ENCODE results near the gene SPTSSA.
A peak's percentile ranks its signal among the peaks of the same experiment; 100 is the strongest.
"Not testable (repeated sequence)": the region's sequence is repeated elsewhere in the genome, so short reads cannot be mapped to it uniquely, and the experiment has no call there.

Gene SPTSSA, protein sequence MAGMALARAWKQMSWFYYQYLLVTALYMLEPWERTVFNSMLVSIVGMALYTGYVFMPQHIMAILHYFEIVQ

DNA sequence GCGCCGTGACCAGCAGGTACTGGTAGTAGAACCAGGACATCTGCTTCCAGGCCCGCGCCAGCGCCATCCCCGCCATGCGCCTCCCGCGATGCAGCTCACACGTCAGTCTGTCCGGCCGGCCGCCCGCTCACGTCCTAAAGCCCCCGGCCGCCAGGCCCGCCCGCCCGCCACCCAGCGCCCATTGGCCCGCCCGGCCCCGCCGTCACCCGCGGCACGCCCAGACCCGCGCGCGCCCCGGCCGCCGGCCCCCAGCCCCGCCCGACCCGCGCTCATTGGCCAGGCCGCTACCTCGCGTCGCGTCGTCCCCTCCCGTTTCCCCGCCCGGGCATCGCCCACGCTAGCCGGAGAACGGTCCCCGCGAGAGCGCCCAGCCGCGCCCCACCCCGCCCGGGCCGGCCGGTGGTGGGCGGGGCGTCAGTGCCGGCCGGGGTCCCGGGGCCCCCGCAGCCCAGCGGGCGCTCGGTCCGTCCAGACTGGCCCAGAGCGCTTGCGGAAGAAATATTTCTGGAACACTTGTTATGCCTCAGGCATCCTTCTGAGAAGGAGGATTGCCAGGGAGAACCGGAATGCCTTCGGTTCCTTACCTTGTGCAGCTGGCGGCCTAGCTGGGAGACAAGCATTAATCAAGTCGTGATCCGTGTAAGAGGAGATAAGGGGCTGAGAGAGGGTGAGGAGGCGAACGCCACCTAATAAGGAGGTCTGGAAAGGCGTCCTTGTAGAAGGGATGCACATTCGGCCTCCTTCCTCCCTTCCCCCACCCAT lies at the start of gene SPTSSA:
Gene SPTSSA (minus strand): TSS at position 109 of the 762 bp plus-strand sequence. CDS start 33 bp downstream, at position 76.
- DNase-seq: peak; percentile 73

DNA sequence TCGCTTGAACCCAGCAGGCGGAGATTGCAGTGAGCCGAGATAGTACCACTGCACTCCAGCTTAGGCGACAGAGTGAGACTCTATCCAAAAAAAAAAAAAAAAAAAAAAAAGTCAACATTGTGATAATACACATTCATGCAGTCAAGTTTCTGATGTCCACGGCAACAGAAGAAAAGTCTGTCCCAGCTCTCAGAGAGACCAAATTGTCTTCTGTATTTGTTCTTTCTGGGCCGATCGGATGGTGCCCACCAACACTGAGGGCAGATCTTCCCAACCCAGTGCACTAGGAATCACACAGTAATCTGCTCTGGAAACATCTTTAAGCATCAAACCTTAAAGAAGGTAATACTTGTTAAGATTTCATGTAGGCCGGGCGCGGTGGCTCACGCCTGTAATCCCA lies 45.8 kb upstream of the SPTSSA start:
- no peak for DNase-seq

DNA sequence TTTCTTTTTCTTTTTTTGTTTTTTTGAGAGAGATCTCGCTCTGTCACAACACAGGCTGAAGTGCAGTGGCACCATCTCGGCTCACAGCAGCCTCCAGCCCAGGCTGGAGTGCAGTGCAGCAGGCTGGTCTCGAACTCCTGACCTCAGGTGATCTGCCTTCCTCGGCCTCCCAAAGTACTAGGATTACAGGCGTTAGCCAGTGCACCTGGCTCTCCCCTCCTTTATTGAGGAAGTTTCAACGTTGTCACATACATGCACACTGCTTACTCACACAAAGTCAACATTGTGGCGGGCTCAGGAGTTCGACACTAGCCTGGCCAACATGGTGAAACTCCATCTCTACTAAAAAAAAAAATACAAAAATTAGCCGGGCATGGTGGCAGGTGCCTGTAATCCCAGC lies 45.4 kb upstream of the SPTSSA start:
- DNase-seq: no peak

DNA sequence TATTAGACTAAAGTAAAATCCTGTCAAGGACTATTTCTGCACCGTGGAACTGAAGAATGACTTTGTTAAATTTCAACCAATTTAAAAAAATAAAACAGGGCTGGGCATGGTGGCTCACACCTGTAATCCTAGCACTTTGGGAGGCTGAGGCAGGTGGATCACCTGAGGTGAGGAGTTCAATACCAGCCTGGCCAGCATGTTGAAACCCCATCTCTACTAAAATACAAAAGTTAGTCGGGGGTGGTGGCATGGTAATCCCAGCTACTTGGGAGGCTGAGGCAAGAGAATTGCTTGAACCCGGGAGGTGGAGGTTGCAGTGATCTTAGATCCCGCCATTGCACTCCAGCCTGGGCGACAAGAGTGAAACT lies 43.1 kb upstream of the SPTSSA start:
- DNase-seq: not testable (repeated sequence)

DNA sequence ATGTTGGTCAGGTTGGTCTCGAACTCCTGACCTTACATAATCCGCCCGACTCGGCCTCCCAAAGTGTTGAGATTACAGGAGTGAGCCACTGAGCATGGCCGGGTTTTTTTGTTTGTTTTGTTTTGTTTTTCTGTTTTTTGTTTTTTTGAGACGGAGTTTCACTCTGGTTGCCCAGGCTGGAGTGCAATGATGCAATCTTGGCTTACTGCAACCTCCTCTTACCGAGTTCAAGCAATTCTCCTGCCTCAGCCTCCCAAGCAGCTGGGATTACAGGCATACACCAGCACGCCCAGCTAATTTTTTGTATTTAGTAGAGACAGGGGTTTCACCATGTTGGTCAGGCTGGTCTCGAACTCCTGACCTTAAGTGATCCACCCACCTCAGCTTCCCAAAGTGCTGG lies 42.0 kb upstream of the SPTSSA start:
- DNase-seq: not testable (repeated sequence)

DNA sequence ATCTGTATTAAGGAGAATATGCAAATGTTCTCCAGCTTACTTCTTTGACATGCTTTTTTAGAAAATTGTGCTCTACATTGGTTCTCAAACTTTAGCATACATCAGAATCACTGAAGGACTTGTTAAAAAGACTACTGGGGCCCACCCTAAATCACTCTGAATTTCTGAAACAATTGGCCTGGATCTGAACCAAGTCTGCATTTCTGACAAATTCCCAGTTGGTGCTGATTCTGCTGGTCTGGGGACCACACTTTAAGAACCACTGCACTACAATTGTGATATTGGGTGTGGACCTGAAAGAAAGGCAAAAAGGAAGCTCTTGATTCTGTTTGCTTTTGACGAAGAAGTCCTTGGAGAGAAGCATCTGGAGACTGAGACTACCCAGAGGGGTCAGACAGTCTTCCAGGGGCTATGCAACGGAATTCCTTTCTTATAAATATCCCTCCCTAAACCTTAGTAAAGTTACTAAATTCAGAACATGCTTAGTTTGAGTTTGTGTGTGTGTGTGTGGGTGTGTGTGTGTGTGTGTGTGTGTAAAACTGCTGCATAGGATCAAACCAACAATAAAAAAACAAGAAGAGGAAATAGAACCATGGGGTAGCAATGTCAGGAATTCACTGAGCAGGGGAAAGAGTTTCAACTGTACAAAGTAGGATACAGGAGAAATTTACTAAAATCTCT lies 40.6 kb upstream of the SPTSSA start:
- DNase-seq: no peak

DNA sequence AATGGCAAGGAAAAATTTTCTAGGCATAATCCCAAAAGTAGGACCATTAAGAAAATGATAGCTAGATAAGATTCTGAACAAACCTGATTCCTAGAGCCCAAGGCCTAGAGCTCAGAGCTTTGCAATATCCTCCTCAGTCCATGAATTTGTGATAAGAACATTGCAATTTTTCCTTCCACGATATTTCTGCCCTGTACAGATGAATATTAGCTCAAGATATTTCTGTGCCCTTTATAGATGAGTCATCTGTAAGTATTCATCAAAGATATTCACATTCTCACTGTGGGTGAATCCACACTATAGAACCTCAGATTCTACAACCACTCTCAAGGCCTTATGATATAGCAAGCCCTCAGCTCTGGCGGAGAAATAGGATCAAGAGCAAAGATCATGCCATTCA lies 40.0 kb upstream of the SPTSSA start:
- DNase-seq: no peak

DNA sequence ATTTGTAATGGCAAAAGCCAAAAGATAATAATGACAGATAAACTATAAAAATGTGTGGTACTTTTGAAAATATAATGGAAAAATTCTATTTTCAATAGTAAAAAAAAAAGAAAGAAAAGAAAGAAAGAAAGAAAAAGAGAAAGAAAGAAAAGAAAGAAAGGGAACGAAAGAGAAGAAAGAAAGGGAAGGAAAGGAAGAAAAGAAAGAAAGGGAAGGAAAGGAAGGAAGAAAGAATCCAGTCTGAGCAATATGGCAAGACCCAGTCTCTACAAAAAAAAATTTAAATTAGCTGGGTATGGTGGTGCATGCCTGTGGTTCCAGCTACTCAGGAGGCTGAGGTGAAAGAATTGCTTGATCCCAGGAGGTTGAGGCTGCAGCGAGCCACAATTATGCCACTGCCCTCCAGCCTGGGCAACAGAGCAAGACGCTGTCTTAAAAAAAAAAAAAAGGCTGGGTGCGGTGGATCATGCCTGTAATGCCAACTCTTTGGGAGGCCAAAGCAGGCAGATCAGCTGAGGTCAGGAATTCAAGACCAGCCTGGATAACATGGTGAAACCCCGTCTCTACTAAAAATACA lies 39.1 kb upstream of the SPTSSA start:
- no peak for DNase-seq

DNA sequence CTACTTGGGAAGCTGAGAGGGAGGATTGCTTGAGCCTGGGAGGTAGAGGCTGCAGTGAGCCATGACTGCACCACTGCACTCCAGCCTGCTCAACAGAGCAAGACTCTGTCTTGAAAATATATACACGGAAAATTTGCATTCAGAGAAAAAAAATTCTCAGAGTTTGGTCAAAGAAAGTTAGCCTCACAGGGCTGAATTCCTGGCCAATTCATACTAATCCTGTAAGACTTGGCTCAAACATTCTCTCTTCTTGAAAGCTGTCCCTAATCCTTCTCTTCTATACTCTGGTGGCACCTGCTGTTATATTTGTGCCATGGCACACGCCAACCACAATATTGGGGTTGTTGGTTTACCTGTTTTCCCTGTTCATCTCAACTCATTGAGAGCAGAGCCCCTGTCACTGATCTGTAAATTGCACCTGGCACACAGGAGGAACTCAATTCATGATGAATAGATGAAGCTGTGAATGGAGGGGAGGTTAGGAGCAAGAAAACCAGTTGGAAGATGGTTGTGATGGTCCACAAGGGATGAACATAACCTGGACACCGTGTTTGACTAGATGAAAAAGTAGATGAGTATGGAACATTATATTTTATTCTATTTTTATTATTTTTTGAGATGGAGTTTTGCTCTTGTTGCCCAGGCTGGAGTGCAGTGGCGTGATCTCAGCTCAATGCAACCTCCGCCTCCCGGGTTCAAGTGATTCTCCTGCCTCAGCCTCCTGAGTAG lies 36.8 kb upstream of the SPTSSA start:
- no peak for DNase-seq

DNA sequence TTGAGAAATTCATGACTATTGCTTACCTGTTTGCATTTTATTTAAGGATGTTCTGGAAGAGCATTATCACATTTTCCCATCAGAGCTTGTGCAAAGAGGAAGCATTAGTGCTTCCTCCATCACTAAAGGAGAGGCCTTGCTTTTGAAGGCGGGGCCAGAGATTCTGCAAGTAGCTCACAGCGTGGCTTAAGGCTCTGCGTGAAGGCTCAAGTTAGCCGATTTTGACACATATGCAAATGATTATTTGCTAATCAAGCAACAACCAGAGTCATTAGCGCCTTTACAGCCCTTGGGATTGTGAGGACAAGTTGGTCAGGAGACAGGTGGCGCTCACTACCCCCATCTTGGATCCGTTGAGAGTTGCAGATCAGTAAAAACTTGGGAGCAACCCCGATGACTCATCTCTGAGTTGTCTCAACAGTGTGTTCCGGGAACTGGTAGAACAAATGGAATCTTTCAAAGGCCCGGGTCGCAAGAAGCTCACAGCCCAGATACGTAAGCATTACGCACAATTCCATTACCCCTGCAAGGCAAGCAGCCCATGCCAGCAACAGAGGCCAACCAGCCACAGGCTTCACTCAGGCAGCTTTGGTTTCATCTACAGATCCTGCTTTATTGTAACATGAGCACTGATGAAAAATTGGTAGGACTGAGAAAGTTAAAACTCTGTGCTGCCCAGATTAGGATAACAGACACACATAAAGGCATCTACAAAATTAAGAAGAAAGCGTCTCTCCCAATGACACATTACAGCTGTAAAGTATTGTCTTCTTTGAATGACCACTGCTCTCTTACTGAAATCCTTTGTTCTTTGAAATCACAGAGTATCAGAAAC lies 34.9 kb upstream of the SPTSSA start:
- no peak for DNase-seq

DNA sequence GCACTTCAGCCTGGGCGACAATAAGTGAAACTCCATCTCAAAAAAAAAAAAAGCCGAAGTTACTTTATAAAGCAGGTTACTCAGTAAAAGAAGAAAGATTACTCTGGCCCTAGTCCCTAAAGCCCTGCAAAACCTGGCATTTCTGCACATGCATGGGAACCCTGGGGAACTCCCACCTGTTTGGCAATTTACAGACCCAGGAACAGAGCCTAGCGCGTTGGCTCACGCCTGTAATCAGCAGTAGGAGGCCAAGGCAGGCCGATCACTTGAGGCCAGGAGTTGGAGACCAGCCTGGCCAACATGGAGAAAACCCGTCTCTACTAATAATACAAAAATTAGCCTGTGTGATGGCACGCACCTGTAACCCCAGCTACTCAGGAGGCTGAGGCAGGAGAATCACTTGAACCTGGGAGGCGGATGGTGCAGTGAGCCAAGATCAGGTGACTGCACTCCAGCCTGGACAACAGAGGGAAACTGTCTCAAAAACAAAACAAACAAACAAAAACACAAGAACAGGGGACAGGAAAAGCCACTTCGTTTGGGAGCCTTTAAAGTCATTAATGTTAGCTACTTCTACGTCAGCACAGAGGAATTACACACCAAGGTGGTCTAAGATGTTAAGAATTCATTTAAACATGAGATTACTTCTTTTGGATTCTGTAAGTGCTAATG lies 34.1 kb upstream of the SPTSSA start:
- no peak for DNase-seq

DNA sequence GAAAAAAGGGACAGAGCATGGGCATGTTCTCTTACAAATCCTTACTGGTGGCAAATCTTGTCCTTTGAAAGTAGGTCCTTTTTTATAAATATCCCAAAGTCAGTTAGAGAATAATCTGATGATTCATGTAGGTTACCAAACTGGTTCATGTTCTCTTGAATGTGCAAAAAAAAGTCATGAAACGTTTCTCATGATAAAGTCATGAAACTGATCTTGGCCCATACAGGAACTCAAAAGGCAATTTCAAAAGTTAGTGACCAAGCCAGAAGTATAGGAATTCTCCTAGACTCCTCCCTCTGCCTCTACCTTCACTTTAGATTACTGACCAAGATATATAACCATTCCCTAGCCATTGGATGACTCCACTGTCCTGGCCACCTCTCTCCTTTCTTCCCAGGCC lies 27.3 kb upstream of the SPTSSA start:
- DNase-seq: no peak

DNA sequence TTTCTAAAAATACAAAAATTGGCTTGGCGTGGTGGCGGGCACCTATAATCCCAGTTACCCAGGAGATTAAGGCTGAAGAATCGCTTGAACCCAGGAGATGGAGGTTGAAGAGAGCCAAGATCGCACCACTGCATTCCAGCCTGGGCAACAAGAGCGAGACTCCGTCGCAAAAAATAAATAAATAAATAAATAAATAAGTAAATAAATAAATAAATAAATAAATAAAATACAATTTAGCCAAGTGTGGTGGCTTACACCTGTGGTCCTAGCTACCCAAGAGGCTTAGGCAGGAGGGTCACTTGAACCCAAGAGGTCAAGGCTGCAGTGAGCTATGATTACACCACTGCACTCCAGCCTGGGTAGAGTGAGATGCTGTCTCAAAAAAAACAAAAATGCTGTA lies 26.5 kb upstream of the SPTSSA start:
- DNase-seq: no peak

DNA sequence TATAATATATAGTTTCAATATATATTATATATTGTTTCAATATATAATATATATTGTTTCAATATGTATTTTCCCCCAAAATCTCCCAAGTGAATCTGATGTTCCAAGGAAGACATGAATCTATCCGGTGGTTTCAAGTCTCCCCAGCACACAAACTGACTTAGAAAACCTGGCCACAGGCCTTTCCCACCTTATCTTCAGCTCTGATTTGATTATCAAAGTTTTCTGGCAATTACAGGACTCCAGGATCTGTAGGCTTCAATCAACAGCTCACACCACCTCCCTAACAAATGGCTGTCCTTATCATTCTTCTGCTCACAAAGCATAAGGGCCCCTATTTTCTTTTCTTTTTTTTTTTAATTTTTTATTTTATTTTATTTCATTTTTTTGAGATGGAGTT lies 22.7 kb upstream of the SPTSSA start:
- DNase-seq: no peak

DNA sequence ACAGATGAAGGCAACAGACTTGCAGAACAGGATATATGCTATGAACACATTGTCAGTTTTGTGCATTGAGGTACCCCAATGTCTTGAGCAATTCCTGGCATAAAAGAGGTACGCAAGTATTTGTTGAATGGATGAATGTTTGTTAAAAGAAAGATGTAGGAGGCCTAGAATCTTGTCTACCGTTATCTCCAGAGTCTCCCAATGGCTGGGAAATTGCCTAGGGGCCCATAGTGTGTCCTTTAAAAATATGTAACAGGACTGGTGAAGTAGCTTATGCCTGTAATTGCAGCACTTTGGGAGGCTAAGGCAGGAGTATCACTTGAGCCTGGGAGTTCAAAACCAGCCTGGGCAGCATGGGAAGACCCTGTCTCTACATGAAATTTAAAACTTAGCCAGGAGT lies 20.4 kb upstream of the SPTSSA start:
- DNase-seq: no peak

DNA sequence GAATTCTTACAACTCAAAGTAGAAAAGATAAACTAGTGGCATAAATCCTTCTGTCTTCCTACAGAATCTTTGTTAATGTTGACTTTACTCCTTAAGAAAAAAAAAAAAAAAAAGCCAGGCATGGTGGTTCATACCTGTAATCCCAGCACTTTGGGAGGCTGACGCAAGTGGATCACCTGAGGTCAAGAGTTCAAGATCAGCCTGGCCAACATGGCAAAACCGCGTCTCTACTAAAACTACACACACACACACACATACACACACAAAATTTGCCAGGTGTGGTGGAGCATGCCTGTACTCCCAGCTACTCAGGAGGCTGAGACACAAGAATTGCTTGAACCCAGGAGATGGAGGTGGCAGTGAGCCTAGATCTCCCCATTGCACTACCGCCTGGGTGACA lies 17.7 kb upstream of the SPTSSA start:
- no peak for DNase-seq

DNA sequence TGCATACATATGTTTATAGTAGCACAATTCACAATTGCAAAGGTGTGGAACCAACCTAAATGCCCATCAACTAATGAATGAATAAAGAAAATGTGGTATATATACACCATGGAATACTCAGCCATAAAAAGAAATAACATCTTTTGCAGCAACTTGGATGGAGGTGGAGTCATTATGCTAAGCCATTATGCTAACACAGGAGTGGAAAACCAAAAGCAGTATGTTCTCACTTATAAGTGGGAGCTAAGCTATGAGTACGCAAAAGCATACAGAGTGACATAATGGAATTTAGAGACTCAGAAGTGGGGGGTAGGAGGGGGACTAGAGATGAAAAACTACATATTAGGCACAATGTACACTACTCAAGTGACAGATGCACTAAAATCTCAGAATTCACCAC lies 16.2 kb upstream of the SPTSSA start:
- DNase-seq: no peak

DNA sequence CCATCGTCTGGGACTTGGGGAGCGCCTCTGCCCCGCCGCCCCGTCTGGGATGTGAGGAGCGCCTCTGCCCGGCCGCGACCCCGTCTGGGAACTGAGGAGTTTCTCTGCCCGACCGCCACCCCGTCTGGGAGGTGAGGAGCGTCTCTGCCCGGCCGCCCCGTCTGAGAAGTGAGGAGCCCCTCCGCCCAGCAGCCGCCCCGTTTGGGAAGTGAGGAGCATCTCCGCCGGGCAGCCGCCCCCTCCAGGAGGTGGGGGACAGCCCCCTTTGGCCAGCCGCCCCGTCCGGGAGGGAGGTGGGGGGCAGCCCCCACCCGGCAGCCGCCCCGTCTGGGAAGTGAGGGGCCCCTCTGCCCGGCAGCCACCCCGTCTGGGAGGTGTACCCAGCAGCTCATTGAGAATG lies 14.0 kb upstream of the SPTSSA start:
- not testable (repeated sequence) for DNase-seq

DNA sequence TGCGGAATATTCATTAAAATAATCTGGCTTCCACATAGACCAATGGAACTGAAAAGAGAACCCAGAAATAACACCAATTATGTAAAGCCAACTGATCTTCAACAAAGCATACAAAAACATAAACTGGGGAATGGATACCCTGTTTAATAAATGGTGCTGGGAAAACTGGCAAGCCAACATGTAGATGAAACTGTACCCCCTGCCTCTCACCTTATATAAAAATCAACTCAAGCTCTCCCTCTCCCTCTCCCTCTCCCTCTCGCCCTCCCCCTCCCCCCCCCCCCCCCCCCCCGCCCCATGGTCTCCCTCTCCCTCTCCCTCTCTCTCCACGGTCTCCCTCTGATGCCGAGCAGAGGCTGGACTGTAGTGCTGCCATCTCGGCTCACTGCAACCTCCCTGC lies 13.1 kb upstream of the SPTSSA start:
- no peak for DNase-seq

DNA sequence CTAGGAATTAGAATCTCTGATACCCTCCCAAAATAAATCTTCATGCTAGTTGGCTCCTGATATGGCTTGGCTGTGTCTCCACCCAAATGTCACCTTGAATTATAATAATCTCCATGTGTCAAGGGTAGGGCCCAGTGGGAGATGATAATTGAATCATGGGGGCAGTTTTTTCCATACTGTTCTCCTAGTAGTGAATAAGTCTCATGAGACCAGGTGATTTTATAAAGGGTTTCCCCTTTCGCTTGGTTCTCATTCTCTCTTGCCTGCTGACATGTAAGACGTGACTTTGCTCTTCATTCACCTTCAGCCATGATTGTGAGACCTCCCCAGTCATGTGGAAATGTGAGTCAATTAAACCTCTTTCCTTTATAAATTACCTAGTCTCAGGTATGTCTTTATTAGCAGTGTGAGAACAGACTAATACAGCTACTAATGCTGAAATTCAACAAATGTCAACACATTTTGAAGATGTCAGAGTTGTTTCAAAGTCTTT lies 12.2 kb upstream of the SPTSSA start:
- no peak for DNase-seq

DNA sequence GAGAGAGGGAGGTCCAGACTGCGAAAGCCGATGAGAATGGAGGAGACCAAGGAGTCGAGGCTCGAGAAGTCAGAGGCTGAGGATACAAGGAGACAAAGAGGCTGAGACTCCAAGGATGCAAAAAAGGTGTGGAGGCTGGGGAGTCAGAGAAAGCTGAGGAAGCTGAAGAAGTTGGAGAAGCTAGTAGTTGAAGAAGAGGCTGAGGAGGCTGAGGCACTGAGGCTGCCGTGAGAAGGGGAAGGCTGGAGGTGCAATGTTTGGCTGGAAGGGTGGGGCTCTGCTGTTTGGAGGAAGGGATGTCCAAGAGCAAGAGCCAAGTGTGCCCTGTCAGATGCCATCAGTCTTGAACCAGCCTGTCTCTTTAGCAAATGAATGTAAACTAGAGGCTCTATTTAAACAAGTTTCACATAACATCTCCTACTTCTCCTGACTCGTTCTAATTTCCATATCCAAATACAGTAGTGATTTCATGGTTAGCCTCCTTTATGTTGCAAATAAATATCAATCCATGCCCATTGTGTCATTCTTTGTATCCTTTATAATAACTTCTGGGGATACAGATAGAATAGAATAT lies 10.8 kb upstream of the SPTSSA start:
- no peak for DNase-seq
